Activated CD4-positive, CD25-positive, alpha-beta regulatory T cell (primary cell): ENCODE results near the gene NKX1-1.
"Not testable (repeated sequence)": the region's sequence is repeated elsewhere in the genome, so short reads cannot be mapped to it uniquely, and the experiment has no call there.

Source experiments
- DNase-seq, 4 experiments: peaks; one replicate each; lab custom pipeline; 2025; lab: John Stamatoyannopoulos, UW

The NKX1-1 gene

GRCh38 chr4:1406394-1406980 lies at the start of gene NKX1-1:
Gene NKX1-1, minus strand, starts transcription at chr4:1406442. Its CDS starts 0 bp downstream, at chr4:1406442.
- no peak for DNase-seq

DNA sequence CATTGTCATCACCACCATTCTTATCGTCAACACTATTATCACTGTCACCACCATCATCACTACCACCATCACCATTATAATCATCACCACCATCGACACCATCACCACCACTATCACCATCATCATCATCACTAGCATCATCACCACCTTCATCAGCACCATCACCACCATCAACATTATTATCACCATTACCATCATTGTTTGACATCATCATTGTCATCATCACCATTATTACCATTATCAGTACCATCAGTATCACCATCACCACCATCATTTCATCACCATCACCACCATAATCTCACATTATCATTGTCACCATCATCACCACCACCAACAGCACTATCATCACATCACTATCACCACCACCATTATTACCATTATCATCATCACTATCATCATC lies 47.5 kb upstream of the NKX1-1 start:
- DNase-seq, result no peak

- DNase-seq, result no peak
Observed at GRCh38 chr4:1452431-1453051, 46.3 kb upstream of the NKX1-1 start.

DNA sequence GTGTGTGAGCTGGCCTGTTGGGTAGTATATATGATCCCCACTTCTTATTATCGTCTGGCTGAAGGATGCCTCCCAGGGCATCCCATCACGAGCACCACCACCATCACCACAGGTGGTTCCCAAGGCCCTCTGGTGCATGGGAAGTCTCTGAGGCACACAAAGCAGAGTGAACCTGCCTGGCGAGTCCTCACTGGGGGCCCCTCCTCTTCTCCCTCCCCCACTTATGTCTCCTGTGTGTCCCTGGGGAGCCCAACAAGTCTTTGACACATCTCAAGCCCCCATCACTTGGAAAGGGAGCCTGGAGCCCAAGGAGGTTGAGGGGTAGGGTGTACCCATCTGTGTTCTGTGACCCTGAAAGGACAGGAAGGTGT lies 45.5 kb upstream of the NKX1-1 start:
- DNase-seq, result no peak

DNA sequence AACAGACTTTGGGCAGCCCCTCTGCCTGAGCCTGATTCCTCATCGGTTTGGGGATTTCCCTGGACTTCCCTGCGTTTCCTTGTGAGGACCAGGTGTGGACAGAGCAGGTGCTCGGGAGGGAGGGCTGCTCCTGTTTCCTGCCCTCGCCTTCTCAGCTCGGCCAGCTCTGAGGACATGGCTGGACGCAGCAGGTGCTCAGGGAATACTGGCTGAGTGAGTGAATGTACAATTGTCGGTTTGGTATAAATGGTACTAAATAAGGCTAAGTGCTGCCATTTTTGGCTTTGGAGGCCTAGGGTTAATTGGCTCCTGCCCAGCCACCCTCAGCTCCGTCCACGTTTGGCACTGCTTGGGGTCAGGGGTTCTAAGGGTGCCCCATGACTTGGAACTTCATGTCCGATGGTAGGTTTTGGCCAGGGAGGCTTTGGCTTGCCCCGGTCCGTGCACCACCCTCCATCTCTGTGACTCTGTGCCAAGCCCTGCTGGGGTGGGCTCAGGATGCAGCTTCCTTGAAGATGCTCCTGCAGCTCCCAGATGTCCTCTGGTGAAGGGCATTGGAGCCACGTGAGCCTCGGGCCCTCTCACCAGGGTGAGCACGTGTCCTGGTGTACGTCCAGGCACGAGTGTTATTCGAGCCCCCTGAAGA lies 45.0 kb upstream of the NKX1-1 start:
- no peak for DNase-seq

DNA sequence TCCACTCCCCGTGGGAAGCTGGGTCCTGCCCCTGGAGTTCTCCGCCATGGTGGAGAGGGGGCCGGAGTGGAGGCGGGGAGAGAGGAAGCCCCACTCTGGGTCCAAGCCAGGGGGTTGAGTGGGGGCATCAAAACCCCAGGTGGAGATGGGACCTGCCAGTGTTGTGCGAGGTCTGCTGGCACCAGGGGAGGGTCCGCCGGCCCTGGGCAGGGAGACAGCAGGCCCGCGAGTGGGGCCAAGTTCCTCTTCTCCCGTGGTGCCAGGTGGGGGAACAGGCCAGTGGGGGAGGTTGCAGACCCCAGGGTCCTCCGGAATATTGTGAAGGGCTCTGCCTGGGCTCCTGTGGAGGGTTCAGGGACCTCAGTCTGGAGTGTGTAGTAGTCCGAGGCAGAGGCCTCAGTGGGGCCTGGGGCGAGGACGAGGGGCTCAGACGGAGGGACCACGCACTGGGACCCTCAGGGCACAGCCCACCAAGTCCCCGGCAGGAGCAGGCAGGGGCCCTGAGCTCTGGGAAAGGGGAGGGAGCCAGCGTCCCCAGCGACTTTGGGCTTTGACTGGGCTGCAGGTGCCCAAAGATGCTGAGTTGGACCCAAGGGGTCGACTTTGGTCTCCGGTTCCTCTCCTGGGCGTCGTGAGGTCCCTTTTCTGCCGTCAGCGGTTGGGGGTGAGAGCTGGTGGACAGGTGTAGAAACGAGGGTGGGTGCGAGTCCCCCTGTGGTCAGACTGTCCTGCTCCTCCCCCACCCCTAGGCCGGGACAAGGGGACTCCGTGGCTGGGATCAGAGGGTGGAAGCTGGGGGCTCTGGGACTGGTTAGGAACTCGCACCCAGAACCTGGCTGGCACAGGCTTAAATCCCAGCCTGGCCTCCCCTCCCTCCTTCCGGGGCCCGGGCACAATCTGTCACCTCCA lies 43.8 kb upstream of the NKX1-1 start:
- DNase-seq, result no peak

DNA sequence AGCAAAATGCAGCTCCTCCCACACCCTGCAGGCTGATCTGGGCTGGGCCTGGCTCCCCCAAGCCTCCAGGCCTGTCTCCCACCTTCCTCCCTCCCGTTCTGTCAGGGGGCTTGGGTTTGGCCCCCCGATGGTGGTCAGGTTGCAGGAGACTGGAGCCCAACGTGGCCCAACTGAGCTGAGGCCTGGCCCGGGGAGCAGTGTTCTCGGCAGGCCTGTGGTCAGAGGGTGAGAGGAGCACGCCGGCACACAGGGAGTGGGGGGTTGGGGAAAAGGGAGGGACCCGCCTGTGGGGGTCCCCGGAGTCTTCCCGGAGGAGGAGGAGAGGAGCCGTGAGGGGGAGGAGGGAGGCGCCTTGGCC lies 43.2 kb upstream of the NKX1-1 start:
- no peak for DNase-seq

DNA sequence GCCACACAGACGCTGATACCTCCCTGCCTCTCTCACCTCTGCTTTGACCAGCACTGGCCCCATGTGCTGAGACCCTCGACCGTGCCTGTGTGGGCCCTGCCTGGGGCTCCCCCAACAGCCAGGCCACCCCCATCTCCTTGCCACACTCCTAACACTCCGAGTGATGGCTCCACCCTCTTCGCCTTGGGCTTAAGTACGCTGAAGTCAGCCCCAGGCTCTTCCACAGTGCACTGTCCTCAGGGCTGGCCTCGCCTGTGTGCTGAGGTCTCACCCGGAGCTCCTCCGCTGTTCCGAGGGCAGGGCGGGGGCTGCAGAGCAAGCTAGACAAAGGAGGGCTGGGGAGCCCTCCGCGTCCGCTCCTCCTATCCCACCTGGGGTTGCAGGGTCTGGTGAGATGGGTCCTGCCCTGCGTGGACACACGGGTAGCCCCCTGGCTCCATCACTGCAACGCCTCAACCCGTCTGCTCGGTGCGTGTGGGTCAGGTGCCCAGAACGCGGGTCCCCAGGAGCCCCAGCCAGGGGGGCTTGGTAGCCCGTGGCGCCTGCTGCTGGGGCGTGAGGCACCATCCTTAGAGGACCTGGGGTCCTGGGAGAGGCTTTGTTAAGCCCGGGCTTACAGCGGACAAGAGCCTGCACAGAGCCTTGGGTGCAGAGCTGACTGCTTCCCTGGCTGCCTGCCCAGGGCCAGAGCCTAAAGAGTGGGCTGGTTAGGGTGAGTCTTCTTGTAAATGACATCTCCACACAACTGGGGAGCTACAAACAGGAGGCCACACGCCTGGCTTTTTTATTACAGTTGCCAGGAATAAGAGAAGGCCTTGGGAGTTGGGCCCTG lies 42.6 kb upstream of the NKX1-1 start:
- no peak for DNase-seq

DNA sequence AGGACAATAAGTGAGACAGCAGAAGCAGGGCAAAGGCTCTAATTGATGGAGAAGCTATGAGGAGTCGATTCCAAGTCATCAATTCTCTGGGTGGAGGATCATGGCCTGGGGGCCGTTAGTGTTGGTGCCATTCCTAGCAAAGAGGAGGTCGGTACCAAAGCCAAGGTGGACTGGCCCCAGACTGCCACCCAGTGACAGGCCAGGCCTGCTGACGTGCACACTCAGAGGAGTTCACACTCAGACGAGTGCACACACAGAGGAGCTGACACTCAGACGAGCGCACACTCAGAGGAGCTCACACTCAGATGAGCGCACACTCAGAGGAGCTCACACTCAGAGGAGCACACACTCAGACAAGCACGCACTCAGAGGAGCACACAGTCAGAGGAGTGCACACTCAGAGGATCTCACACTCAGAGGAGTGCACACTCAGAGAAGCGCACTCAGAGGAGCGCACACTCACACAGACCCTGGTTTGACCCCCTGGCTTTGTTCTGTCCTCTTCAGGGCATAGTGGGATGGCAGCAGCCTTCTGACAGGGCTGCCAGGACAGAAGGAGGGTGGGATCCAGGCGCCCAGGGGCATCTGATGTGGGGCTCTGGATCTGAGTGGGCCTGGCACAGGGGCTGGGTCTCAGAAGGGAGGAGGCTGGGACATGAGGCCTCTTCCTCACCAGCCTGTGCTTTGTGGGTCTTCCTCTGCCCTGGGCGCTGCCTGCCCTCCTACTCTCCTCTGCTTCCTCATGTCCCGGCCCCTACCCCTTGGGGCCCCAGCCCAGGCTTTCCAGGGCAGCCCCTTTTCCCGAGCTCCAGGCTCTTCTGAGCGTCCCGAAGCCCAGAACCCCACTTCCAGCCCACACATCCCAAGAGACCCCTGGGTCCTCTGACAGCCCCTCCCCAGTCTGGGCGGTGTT lies 41.7 kb upstream of the NKX1-1 start:
- no peak for DNase-seq

DNA sequence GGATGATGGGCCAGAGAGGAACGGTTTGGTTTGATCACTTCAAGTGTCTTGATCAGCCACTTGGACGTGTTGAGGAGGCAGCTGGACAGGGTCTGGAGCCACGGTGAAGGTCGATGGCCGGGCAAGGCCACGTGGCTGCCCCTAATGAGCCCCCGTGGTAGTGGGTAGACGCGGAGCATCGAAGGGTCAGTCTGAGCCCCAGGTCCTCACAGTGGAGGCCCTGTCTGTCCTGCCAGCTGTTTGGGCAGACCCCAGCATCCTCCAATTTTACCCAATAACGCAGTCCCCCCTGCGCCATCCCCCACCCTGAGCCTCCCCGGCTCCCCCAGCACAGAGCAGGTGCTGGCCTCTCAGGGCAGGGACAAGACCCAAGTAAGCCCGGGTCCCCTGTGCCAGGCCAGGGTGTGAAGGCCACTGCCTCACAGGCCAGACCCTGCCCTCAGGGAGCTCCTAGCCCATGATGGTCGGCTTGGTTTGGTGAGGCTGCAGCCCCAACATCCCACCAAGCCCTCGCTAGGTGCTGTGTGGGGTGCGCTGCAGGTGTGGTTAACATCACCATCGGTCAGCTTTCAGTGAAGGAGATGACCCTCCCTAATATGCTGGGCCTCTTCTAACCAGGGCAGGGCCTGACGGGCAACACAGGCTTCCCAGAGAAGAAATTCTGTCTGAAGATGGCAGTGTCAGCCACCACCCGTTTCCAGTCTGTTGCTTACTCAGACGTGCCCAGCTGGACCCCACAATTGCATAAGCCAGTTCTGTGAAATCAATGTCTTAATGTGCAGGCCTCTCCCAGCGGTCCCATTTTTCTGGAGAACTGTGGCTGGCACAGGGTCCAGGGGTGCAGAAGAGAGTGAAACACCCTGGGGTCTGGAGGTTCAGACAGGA lies 40.5 kb upstream of the NKX1-1 start:
- DNase-seq, result no peak

GRCh38 chr4:1445716-1446445 lies 39.6 kb upstream of the NKX1-1 start:
- no peak for DNase-seq

- not testable (repeated sequence) for DNase-seq
Observed at GRCh38 chr4:1443688-1444172, 37.5 kb upstream of the NKX1-1 start.

- no peak for DNase-seq
Observed at GRCh38 chr4:1427010-1427409, 20.8 kb upstream of the NKX1-1 start.

DNA sequence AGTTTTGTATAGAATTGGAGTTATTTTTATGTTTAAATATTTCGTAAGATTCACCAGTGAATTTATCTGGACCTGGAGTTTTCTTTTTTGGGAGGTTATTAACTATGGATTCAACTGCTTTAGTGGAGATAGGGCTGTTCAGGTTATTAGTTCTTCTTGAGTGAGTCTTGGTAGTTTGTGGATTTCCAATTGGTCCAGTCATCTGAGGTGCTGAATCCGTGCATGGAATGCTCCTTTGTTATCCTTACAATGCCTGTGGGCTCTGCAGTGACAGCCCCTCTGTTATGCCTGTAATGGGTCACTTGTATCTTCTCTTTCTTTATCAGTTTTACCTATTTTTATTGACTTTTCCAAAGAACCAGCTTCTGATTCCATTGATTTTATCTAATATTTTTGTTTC lies 15.4 kb upstream of the NKX1-1 start:
- DNase-seq, result no peak

DNA sequence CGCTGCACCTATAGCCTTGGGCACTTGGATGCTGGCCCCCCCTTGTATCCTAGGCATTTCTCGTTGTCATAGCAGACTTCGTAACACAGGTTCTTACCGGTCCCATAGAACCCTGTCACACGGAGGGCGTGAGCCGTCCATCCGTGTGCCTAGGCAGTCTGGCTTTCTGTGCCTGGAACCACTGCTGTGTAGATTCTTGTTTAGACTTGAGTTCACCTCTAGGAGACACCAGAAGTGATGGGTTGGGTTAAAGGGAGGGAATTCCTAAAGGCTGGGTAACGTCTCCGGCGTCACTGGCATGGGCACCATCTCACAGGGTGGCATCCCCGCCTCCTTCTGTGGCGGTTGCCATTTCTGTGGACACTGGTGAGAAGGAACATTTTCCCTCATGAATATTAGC lies 13.5 kb upstream of the NKX1-1 start:
- DNase-seq, result no peak

DNA sequence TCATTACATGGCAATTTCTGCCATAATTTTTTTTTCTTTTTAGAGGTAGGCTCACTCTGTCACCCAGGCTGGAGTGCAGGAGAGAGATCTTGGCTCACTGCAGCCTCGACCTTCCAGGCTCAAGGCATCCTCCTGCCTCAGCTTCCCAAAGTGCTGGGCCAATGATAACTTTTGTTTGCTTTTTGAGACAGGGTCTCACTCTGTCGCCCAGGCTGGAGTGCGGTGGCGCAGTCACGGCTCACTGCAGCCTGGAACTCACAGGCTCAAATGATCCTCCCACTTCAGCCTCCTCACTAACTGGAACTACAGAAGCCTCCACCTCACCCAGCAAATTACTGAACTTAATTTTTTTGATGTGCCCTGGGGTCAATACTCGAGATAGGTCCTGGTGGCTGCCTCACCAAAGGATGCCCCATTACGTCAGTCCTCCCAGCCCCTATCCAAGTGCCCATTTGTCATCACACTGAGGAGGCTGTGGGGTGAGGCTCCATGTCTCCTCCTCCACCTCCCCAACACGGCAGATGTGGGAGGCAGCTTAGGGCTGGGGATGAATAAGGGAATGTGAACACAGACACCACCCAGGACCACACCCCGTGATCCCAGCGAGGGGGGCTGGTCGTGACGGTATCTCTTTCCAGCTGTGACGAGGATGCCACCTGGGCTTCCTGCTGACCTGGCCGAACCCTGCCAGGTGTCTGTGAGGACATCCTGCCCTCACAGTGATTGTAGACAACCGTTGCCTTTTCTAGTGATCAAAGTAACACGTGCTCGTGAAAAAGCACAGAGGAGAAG lies 12.4 kb upstream of the NKX1-1 start:
- DNase-seq, result no peak

DNA sequence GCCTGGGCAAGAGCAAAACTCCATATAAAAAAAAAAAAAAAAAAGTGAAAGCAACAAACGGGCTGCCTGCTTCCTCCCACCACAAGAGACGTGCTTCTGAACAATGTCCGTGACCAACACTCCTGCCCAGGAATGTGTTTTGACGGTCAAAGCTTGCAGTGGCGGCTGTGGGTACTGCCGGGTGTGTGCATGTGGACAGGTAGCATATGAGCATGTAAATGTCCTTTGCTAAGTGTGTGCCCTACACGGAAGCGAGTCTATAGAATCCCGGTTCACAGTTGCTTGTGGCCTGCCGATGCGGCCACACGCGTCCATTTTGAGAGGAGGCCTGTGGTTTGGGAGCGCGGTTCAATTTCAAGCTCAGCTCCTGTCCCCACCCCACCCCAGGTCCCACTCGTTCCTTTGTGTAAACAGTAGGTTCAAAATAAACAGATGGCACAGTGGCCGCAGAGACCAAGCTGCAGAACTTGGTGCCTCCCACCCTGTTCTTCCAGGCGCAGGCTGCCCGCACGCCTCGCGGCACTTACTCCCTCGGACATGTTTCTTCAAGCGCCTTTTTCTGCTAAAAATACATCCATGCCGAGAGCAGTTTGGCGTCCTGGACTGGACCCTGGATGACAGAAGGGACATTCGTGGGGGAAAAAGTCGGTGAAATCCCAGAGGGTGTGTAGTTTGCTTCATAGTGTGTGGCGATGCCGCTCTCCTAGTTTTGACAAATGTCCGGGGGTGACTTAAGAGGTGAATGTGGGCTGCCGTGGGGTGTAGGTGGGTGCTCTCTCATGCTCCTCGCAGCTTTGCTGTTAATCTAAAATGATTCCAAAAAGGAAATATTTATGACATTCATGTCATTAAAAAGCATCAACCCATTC lies 11.5 kb upstream of the NKX1-1 start:
- DNase-seq, result no peak
